OCI-LY7 (cell line): ENCODE results near the gene DNAJC11.

ENCODE experiments used
- CTCF ChIP-seq: fragments of 200-600 bp; sonication (generic); conservative IDR thresholded peaks from 2 replicates; pipeline ENCODE4 v1.5.1; 2014; ENCODE audit warnings: mild to moderate bottlenecking, antibody characterized with exemption, low read length, moderate library complexity, mixed read lengths
- EZH2phosphoT487 ChIP-seq: fragments of 200-600 bp; sonication (generic); IDR thresholded peaks from 2 replicates; pipeline ENCODE4 v1.6.1; 2018; ENCODE audit warnings: low read depth, borderline replicate concordance, mild to moderate bottlenecking, mixed run types, antibody characterized with exemption, low read length, moderate library complexity, mixed read lengths

- TF ChIP-seq CTCF (peak; percentile 84), EZH2phosphoT487 (no peak)
Measured at GRCh38 chr1:6646499-6647148, 55.0 kb downstream of the DNAJC11 start.
